NCI-H69 (cell line): ENCODE results near the gene ILF3.

ENCODE experiments used
- DNase-seq: peaks from one replicate; lab custom pipeline; 2025; lab: John Stamatoyannopoulos, UW

The ILF3 gene

DNA sequence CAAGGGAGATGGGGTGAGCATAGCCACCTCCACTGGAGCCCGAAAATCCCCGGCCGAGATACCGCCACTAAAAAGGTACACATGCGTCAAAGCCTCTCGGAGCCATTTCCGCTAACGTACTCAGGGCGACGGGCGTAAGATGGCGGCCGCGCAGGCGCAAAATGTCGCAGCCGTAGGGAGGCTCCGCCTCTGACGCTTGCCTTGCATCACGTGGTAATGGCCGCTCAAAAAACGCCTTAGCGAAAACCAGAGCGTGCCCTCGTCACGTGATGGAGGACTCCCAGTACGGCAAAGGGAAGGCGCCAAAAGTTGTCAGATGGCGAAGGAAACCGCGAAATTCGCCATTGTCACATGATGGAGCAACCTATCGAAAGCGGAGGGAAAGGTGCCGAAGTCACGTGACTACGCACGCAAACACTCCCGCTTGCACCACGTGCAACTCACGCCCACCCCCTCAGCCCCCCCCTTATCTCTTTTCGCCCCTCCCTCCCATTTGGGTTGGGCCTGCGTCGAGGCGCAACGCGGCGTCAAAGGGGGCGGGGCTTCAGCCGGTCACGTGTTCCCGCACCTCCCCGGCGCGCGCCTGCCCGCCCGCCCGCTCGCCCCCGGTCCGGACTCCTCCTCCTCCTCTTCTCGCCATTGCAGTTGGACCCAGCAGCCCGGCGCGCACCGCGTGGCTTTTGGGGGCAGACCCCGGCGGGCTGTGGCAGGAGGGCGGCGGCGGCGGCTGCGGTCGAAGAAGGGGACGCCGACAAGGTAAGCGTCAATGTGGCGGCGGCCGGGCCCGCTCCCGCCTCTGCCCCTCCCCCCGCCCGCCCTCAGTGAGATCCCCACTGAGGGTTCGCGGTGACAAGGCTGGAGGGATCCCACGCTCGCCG is at the start of gene ILF3:
Gene ILF3 (plus strand): TSS at position 615 of the 878 bp plus-strand sequence. CDS start 16,260 bp downstream, outside the sequence.
- peak; percentile 100 for DNase-seq

DNA sequence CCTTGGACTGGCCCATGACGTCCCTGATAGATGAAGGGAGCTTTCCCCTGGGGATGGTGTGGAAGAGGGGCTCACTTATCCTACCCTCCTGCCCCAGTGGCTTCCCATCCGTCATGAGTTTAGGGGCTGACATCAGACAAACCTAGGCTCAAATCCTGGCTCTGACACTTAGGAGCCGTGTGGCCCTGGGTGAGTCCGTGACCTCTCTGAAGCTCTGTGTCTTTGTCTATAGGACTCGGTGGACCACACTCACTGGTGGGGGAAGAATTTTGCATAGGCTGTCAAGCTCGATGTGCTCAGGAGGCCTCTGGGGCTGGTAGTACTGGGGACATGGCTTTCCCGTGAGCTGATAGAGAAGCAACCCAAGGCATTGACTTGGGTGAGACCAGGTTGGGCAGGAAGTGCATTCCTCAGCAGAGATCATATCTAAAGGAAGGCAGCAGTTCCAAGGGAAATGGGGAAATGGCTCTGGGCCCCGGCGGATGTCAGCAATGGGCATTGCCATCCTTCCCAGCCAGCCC is 49.6 kb upstream of the ILF3 start:
- no peak for DNase-seq

DNA sequence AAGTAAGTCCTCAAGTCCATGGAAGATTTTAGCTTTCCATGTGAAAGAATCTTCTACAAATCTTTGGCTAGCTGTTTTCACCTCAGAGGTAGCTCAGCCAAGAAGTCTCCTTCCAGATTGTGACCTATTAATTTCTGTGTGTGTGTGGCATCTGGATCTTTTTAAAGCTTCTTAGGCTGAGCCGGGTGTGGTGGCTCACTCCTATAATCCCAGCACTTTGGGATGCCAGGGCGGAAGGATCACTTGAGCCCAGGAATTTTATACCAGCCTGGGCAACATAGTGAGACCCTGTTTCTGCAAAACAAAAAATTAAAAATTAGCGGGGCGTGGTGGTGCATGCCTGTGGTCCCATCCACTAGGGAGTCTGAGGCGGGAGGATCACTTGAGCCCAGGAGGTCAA is 42.2 kb upstream of the ILF3 start:
- DNase-seq, result no peak

DNA sequence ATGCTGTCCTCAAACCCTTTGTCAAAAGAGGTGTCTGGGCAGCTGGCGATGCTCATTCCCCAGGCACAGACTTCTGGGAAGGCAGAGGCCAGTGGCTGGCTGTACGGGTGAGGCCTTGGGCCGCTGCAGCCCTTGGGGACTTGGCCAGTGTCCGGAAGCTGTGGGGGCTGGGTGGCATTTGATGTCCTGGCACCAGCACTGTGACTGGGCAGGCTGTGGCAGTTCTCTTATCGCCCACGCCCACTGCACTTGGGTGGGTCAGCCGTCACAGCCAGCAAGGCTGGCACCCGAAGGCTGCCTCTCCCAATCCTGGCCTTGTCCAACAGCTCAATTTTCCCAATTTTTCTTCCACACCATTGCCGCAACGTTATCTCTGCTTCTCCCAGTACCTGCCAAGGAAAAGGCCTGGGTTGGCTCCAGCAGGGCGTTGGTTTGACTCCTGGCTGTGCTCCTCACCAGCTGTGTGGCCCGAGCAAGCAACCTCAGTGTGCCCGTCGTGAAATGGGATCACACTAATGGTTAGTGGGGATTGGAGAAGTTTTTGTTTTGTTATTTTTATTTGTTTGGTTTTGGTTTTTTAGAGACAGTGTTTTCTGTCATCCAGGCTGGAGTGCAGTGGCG is 41.5 kb upstream of the ILF3 start:
- DNase-seq, result no peak

DNA sequence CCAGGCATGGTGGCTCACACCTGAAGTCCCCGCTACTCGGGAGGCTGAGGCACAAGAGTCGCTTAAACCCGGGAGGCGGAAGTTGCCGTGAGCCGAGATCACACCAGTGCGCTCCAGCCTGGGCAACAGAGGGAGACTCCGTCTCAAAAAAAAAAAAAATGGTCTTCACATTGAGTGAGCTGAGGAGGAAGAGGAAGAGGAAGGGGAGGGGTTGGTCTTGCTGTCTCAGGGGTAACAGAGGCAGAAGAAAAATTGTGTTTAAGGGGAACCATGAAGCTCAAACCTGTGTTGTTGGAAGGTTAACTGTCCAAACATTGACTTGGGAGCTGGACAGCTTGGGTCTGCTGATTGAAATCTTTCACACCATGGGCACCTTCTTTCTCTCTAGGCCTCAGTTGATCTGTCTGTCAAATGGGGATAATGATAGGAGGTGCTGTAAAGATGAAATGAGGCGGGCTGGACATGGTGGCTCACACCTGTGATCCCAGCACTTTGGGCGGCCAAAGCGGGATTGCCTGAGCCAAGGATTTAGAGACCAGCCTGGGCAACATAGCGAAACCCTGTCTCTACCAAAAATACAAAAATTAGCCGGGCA is 38.6 kb upstream of the ILF3 start:
- no peak for DNase-seq

DNA sequence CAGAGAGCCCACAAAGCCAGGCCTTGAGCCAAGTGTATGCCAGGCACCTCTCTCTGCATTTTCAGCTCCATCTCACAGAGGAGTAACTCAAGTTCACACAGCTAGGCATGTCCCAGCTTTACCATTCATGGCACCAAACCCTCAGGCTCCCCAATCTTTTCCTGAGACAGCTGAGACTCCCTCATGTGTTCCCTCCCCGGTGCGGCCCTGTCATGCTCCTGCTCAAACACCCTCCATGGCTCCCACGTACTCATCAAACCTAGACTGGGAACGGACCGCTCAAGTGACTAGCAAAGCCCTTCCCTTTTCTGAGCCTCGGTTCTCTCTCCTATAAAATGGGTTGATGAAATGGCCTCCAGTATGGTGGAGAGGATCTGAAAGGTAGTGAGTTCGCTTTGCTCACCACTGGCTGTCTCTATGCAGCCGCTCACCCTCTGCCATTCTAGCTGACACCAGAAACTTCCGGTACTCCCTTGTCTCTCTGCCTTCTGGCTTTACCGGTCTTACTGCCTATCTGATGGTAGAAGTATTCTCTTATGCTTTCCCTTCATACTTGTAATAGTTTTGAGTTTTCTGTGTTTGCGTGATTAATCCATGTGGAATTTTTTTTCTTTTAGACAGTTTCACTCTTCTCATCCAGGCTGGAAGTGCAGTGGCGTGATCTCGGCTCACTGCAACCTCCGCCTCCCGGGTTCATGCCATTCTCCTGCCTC is 36.6 kb upstream of the ILF3 start:
- no peak for DNase-seq

DNA sequence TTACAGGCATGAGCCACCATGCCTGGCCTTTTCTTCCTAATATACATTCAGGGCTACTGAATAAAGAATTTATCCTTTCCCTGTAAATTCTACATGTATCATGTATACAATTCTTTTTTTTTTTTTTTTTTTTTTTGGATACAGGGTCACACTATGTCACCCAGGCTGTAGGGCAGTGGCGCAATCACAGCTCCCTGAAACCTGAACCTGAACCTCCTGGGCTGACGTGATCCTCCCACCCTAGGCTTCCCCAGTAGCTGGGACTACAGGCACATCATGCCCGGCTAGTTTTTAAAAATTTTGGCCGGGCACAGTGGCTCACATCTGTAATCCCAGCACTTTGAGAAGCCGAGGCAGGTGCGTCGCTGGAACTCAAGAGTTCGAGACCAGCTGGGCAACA is 35.3 kb upstream of the ILF3 start:
- DNase-seq, result no peak

DNA sequence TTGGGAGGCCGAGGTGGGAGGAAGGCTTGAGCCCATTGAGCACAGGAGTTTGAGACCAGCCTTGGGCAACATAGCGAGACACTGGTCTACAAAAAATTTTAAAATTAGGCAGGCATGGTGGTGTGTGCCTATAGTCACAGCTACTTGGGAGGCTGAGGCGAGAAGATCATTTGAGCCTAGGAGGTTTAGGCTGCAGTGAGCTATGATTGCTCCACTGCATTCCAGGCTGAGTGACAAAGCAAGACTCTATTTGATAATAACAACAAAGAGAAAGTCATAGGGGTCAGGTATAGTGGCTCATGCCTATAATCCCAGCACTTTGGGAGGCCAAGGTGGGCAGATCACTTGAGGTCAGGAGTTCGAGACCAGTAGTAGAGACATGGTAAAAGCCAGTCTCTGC is 33.4 kb upstream of the ILF3 start:
- no peak for DNase-seq

DNA sequence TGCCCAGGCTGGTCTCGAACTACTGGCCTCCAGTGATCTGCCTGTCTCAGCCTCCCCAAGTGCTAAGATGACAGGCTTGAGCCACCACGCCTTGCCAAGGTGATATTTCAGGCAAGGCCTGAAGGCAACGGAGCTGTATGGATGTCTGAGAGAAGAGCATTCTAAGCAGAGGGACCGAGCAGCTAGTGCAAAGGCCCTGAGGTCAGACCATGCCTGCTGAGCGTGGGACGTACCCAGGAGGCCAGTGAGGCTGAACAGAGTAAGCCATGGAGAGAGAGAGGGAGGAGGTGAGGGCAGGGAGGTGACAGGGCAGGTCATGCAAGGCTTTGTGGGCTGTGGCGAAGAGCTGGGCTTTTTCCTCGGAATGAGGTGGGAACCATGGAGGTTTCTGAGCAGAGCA is 32.2 kb upstream of the ILF3 start:
- DNase-seq, result no peak

DNA sequence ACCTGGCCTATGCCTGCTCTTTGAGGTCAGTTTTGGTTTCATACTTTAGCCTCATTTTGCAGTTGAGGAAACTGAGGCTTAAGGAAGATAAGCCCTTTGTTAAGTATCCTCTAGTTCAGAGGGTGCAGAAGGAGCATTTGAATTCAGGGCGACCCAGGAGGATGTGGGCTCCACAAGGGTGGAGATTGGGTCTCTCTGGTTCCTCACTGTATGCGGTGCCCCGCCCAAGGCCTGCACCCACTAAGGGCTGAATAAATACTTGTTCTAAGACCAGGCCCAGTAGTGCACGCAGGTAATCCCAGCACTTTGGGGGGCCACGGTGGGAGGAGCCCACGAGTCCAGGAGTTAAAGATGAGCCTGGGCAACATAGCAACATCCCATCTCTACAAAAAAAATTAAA is 29.6 kb upstream of the ILF3 start:
- no peak for DNase-seq

DNA sequence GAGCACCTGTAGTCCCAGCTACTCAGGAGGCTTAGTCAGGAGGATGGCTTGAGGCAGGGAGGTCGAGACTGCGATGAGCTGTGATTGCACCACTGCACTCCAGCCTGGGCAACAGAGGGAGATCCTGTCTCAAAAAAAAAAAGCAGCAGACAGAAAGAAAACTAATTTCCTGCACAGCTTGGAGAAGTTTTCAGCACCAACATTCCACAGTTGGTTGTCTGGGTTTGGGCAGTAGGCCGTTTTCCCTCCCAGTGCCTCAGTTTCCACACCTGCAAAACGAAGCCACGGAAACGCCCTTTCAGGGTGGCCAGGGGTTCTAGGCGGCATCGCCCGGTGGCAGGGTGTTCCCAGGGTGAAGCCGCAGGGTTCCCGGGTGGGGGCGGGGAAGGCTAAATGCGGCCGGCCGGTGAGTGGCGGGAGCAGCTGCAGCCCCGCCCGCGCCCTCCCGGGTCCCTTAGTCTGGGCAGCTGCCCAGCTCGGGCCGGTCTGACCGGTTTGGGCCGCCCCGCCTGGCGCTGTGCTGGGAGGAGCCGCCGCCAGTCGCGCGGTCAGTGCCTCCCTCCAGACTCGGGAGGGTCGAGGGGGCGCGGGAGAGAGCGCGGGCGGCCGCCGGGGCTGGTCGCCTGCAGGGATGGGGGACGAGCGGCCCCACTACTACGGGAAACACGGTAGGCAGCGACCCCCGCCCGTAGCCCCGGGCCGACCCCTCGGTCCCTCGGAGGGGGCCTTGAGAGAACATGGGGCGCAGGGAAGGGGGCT is 29.0 kb upstream of the ILF3 start, which contains the start of gene SLC44A2:
Gene SLC44A2 (plus strand): TSS at position 551 of the 759 bp plus-strand sequence. CDS start 81 bp downstream, at position 632.
- peak; percentile 81 for DNase-seq

DNA sequence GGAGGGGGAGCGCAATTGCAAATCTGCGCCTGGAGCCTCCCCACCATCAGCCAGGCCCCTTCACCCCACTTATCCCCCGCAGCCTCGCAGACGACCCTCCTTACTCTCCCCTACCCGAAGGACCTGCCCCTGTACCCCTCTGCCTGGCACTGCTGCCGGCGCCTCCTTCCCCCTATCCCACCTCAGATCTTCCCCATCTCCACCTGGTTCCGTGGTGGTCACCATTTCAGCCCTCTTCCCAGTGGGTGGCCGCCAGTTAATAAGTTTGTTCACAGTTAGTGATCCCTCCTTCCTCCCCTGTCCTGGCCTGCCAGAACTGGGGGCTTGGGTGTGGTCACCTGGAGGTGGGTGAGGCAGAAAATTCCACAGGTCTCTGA is 28.4 kb upstream of the ILF3 start:
- DNase-seq, result no peak

DNA sequence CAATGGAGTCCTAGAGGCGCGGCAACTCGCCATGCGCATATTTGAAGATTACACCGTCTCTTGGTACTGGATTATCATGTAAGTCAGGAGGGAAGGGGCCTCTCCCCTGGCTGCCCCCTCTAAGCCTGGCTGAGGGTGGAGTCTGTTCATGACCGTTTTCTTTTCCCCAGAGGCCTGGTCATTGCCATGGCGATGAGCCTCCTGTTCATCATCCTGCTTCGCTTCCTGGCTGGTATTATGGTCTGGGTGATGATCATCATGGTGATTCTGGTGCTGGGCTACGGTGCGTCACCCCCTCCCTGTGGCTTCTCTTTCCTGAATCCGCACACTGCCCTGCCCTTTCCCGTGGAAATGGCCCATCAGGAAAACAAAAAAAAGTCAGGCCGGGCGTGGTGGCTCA is 22.3 kb upstream of the ILF3 start:
- DNase-seq, result no peak

DNA sequence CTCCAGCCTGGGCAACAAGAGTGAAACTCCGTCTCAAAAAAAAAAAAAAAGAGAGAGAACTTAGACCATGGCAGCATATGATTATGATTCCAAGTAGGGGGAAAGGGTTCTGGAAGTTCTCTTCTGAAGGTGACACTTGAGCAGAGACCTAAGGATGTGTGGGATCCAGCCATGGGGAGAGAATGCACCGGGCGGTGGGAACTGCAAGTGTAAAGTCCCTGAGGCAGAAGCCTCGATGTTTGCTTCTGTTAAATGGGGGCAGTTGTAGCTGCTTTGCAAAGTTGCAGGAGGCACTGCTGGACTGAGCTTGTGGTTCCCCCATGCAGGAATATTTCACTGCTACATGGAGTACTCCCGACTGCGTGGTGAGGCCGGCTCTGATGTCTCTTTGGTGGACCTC is 19.7 kb upstream of the ILF3 start:
- no peak for DNase-seq

DNA sequence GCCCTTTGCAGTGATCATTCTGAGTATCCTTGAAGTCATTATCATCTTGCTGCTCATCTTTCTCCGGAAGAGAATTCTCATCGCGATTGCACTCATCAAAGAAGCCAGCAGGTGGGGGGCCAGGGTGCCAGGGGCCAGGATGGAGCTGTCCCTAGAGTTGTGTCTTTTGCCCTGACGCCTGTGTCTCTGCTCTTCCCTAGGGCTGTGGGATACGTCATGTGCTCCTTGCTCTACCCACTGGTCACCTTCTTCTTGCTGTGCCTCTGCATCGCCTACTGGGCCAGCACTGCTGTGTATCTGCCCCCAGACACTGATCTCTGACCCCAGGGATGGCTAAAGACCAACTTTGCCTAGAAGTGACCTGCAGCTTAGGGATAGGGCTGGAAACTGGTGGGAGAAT is 19.2 kb upstream of the ILF3 start:
- no peak for DNase-seq

DNA sequence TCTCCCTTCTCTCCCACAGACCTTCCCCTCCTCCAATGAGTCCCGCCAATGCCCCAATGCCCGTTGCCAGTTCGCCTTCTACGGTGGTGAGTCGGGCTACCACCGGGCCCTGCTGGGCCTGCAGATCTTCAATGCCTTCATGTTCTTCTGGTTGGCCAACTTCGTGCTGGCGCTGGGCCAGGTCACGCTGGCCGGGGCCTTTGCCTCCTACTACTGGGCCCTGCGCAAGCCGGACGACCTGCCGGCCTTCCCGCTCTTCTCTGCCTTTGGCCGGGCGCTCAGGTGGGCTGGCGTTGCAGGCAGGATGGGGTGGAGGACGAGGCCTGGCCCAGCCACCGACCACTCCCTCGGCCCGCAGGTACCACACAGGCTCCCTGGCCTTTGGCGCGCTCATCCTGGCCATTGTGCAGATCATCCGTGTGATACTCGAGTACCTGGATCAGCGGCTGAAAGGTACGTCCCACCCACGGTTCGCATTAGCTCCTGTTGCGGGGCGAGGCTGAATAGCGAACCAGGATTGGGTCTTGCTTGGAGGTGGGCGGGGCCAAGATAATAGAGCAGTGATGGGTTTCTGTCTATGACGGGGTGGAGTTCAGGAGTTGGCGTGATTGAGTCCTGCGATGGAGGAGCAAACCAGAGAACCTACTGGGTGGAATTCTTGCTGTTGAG is 17.7 kb upstream of the ILF3 start:
- no peak for DNase-seq

DNA sequence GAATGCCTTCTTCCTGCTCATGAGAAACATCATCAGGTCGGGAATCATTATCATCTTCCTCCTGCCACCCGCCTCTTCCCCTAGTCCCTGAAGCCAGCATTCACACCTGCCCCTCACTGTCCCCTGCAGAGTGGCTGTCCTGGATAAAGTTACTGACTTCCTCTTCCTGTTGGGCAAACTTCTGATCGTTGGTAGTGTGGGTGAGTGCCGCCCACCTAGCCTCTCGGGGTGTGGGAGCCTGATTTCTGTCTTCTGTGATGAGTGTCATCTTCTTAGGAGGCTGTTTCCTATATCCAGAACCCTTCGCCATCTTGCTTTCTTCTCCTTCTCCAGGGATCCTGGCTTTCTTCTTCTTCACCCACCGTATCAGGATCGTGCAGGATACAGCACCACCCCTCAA is 16.3 kb upstream of the ILF3 start:
- DNase-seq, result no peak

DNA sequence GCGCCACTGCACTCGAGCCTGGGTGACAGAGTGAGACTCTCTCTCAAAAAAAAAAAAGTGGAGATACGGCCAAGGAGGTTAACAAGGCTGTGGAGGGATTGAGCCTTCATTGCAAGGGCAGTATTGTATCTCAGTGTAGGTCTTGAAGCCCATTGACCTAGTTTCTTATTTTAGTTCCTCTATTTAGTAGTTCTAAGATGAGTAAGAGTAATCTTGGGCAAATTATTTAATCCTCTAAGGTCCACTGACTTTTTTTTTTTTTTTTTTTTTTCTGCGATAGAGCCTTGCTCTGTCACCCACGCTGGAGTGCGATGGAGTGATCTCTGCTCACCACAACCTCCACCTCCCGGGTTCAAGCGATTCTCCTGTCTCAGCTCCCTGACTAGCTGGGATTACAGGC is 14.3 kb upstream of the ILF3 start:
- no peak for DNase-seq

DNA sequence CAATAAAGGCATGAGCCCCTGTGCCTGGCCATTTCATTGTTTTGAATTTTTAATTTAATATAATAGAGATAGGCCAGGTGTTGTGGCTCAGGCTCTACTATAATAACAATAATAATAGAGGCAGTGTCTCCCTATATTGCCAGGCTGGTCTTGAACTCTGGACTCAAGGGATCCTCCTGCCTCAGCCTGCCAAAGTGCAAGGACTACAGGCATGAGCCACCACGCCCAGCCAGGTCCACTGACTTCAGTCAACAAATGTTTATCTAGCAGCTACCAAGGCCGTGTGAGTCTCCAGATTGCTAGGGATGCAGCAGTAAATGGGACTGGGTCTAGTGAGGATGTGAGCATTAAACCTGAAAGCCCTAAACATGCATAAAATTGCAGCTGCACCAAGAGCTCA is 13.8 kb upstream of the ILF3 start:
- DNase-seq, result no peak

DNA sequence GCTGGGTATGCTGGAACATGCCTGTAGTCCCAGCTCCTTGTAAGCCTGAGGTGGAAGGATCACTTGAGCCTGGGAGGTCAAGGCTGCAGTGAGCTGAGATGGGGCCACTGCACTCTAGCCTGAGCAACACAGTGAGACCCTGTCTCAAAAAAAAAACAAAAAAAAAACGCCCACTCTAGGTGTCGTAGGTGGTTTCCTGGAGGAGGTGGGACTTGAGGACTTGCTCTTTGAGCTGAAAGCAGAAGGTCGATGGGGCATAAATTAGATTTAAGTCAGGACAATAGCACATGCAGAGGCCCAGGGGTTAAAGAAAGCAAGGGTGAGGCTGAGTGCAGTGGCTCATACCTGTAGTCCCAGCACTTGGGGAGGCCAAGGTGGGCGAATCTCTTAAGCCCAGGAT is 12.9 kb upstream of the ILF3 start:
- no peak for DNase-seq
